Measurements from ENCODE around the gene AURKAIP1.
"Not testable (repeated sequence)": the region's sequence is repeated elsewhere in the genome, so short reads cannot be mapped to it uniquely, and the experiment has no call there.

AURKAIP1 gene

GRCh38 chr1:1385339-1385738, 10.3 kb upstream of the AURKAIP1 start:
- not testable (repeated sequence) for DNase-seq

DNA sequence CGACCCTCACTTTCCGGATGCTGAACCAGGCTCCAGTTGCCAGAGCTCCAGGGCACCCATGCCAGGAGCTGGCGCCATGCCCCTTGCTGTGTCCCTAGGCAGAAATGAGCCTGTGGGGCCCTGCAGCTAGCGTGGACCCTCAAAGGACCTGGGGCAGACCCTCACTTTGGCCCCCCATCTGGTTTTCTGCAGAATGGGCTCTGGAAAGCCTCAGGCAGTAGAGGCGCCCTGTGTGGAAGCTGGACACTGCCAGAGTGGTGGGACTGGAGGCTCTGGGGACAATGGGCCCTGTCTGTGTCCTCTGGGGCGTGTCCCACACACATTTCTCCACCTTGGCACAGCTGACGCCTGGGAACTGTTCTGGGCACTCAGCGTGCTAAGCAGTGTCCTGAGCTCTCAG, 6.3 kb upstream of the AURKAIP1 start:
- no peak for DNase-seq

DNA sequence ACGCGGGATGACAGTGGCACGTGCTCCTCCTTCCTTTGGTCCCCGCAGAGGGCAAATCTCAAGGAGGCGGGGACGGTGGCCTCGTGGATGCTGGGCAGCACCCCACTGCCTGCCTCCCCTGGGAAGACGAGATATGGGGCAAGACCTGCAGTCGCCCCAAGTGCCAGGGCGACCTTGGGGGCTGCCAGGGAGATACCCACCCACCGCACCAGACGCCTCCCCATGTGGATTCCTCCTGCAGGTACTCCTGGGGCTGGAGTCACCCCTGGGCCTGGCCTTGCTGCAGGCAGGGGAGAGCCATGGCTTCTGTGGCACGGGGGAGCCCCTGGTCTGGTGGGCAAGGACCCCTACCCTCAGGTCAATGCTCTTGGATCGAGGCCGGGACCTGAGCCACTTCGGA, 5.9 kb upstream of the AURKAIP1 start:
- no peak for DNase-seq

DNA sequence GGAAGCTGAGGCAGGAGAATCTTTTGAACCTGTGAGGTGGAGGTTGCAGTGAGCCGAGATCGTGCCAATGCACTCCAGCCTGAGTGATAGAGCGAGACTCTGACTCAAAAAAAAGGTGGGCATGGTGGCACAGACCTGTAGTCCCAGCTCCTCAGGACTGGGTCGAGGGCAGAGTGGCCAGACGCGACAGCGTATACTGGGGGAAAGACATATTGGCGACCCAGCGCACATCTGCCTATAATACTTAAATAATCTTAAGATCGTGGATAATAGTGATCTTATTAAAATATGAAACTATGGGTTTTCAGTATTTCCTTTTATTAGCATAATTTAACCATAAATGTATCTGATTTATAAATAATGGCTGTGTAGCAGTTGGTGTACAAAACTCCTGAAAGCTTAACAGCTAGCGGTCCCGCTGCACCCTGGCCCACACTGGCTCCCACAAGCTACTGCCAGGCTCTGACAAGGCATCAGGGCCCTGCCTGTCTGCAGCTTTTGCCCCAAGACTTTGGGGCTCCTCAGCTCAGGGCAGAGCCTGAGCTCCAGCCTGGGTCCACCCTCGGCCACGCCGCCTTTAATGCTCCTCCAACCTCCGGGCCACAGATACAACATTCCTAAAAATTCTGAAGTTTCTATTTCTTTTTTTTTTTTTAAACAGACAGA, 2.7 kb upstream of the AURKAIP1 start:
- no peak for DNase-seq

- DNase-seq, result no peak
These were observed 1.7 kb upstream of the AURKAIP1 start for GRCh38 chr1:1376551-1377226.

DNA sequence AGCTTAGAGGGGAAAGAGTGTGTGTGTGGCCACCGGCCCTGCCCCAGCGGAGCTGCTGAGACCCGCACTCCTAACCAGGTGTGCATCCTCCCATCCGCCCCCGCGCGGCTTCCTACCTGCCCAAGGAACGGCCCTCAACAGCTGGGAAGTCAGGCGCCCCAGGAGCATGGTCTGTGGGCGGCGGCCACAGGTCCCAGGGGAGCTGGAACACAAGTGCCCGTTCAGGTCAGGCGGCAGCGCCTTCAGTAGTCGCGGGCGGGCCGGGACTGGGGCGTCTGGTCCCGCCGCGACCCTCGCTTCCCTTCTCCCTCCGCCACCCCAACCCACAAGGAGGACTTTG, 448 bp downstream of the AURKAIP1 start:
- no peak for DNase-seq

GRCh38 chr1:1373815-1374588, 1.0 kb downstream of the AURKAIP1 start:
- DNase-seq, result peak in 1 of 6 experiments; percentile 34

- DNase-seq, result no peak
These were observed 1.8 kb downstream of the AURKAIP1 start for GRCh38 chr1:1373051-1373814.

GRCh38 chr1:1371746-1372711, 3.0 kb downstream of the AURKAIP1 start:
- DNase-seq, result peak; percentile 37 to 83 (median 72)

DNA sequence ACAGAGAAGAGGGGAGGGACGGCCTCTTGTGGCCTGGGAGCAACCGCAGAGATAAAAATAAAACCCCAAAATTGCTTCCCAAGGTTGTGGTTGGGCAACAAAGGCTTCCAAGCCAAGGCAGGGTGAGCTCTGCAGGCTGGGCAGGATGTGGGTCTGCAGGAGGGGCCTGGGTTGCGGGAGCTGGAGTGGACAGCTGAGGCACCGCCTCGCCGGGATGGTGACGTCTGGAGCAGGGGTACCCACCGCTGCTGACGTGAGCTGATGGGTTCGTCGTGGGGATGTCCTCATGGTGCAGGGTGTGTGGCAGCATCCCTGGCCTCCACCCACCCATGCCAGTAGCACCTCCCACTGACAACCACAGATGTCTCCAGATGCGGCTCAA, 3.7 kb downstream of the AURKAIP1 start:
- DNase-seq, result peak; percentile 66 to 85 (median 72)

GRCh38 chr1:1370771-1371300, 4.2 kb downstream of the AURKAIP1 start:
- DNase-seq, result peak in 1 of 6 experiments; percentile 49

GRCh38 chr1:1370094-1370493, 4.9 kb downstream of the AURKAIP1 start:
- not testable (repeated sequence) for DNase-seq

GRCh38 chr1:1367315-1367714, 7.7 kb downstream of the AURKAIP1 start:
- no peak for DNase-seq

GRCh38 chr1:1366699-1367066, 8.3 kb downstream of the AURKAIP1 start:
- no peak for DNase-seq

DNA sequence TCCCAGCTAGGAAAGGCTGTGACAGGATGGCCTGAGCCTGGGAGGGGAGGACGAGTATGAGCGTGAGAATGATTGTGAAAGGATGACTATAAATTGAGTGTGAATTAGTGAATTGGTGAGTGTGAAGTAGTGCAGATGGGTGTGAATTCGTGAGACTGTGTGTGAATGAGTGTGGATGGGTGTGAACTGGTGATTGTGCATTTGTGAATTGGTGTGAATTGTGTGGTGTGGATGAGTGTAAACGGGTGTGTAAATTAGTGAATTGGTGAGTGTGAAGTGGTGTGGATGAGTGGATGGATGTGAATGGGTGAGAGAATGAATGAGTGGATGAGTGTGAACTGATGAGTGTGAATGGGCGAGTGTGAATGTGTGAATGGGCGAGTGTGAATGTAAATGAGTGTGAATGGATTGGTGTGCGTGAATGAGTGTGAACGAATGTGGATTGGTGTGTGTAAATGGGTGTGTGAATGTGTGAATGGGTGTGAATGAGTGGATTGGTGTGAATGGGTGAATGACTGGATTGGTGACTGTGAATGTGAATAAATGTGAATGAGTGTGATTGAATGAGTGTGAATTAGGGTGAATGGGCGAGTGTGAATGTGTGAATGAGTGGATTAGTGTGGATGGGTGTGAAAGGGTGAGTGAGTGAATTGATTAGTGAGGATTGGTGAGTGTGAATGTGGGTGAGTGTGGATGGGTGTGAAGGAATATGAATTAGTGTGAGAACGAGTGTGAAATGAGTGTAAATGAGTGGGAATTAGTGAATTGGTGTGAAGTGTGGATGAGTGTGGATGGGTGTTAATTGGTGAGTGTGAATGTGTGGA, 8.9 kb downstream of the AURKAIP1 start:
- no peak for DNase-seq

DNA sequence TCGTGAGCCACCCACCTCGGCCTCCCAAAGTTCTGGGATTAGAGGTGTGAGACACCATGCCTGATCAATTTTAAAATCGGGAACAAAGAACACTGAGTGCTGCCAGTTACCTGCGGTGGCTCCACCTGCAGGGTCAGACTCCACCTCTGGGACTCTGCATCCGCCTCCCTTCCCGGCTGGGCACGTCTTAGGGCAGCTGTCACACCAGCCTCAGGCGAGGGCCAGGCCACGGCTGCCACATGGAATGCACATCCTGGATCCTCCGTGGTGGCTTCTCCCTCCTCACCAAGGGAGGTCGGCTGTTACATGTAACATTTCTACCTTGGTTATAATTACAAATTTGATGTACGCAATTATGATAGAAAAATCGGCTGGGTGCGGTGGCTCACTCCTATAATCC, 10.7 kb downstream of the AURKAIP1 start:
- DNase-seq, result no peak

DNA sequence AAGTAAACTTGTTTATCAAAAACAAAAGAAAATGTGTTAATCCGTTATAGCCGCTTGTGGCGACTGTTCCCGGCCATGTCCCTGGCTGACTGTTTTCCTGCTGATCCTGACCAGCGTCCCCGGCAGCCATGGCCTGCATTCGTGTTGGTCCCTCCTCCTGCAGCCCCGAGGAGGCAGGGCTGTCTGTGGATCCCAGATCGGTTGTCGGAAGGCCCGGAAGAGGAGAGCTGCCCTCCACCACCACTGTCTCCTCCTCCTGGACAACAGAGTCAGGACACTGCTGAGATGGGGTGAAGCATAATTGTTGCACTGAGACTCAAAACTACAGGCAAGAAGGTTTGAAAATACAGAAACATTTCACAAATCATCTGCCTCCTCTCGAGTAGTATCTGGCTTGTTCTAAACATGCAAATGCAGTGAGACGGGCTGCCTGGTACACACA, 13.0 kb downstream of the AURKAIP1 start:
- DNase-seq, result no peak

DNA sequence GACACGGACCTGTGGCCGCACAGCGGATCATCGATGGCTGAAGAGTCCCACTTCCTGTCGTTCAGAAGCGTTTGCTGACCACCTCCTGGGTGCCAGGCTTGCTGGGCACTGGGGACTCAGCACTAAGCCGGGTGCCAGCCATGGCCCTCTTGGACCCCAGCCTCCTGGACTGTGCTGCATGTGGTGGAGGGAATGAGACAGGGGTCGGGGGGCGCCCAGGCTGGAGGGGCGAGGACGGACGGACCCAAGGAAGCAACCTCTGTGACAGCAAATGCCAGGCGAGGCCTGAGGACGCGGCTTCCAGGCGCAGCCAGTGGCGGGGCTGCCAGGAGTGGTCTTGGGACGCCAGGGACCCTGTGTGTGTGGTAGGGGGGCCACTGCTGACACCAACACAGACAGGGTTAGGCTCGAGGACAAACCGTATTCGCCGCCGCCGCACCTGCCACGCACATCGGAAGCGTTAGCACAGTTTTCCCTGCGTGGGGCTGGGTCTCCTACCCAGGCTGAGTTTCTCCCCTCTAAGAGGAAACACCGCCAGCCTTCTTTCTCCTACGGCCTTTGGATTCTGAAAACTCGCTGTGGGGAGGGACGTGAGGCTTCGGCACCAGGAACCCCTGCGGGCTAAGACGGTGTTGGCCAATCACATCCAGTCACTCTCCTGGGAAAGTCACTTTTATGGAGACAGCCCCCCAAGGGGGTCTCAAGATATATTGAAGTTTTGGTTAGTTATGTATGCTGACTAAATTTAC, 13.6 kb downstream of the AURKAIP1 start:
- no peak for DNase-seq

- no peak for DNase-seq
These were observed 14.4 kb downstream of the AURKAIP1 start for GRCh38 chr1:1360506-1361169.

Measured in stimulated activated naive CD4-positive, alpha-beta T cell (primary cell).